ENCODE measurements around the gene AREL1.

AREL1 gene

DNA sequence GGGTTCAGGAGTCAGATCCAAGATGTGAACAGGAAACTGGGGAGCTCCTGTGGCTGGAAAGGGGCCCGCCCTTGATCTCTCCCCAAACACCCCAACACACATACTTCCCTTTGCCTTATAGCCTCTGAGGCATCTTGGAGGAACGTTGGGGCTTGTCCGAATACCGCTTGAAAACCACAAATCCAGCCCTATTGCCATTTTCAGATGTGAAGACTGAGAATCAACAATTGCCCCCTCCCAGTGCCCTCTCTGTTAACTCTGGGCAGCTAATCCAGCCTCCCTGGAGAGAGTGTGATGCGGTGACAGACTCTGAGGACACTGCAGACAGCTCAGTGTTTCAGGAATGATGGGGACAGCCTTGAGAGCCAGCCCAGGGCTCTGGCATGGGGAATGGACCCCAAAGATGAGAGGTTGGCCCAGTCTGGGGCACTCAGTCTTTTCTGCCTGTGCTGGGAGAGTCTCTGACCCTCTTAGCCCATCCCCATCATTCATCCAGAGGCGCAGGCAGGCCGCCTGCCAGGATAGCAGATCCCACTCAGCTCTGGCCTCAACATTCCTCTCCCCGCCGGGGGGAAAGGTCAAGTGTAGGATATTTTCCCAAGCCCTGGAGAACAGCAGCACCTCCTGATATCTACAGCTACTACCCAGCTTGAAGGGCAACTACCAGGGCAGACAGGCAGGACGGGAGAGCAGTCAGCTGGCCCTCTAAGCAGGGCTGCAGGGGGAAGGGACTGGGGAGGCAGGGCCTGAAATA is 76.3 kb downstream of the AREL1 start:
- DNase-seq (ENCODE audit: low spot score): no peak

- DNase-seq (ENCODE audit: low spot score): no peak
Observed at GRCh38 chr14:74635847-74636246, 77.0 kb downstream of the AREL1 start.

DNA sequence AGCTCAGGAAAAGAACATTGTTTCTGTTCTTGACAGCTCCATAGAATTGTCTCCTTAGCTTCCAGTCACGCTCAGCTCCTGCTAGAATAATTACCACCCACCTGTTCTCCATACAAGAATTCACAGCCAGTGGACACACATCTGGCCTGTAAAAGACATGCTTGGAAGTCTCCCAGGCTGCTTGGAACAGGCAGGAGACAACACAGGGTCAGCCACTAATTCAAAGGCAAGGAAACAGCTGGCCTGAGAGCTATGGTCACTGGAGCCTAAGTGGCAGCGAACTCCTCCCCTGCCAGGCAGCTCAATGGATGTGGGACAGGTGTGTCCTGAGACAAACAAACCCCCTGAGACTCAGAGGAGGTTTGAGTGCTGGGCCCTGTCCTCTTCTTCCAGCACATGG is 77.9 kb downstream of the AREL1 start:
- DNase-seq (ENCODE audit: low spot score): no peak

GRCh38 chr14:74634481-74634880 is 78.4 kb downstream of the AREL1 start:
- DNase-seq (ENCODE audit: low spot score): no peak

DNA sequence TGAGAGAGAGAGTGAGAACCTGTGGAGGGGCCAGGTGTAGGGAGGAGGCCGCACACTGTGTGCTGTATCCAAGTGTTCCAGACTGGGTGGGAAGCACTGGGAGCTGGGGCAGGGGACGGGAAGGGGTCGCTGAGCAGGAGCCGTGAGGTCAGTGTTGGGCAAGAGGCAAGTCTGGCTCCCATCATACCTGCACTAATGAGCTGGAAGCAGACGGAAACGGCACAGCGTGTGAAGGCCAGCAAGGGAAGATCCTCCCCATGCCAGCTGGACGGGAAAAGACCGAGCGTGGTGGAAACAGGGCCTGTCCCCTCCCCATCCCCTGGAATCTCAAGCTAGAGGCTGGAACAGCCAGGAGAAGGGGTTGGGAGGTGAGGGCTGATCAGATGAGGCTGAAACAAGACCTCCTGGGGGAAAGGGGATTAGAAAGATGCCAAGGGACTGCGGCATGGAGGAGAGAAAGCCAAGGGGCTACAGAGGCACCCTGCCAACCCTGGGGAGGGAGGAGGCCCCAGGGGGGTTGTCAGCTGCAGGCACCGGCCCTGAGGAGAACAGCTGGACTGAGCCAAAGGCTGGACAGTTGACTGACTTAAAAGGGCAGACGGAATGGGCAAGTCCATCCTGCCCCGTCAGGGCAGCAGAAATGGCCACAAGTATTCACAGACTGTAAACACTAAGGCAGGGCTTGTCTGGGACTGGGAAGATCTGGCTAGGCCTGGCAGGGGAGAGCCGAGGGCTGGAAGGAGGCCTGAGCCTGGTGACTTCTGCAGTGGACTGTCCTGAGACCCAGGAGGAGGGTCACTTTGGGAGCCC is 81.8 kb downstream of the AREL1 start:
- DNase-seq (ENCODE audit: low spot score): no peak

- no peak for DNase-seq (ENCODE audit: low spot score)
Observed at GRCh38 chr14:74628418-74628817, 84.5 kb downstream of the AREL1 start.

DNA sequence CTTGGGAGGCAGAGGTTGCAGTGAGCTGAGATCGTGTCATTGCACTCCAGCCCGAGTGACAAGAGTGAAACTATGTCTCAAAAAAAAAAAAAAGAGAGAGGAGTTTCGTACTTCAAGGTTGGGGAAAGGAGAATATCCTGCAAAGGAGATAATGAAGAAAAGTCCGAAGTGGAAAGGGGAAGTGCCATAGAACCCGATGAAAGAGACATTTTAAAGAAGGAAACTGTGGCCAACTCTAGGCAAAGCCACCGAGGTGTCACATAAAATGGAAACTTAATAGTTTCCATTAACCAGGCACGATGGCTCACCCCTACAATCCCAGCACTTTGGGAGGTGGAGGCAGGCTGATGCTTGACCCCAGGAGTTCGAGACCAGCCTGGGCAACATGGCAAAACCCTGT is 85.8 kb downstream of the AREL1 start:
- no peak for DNase-seq (ENCODE audit: low spot score)

DNA sequence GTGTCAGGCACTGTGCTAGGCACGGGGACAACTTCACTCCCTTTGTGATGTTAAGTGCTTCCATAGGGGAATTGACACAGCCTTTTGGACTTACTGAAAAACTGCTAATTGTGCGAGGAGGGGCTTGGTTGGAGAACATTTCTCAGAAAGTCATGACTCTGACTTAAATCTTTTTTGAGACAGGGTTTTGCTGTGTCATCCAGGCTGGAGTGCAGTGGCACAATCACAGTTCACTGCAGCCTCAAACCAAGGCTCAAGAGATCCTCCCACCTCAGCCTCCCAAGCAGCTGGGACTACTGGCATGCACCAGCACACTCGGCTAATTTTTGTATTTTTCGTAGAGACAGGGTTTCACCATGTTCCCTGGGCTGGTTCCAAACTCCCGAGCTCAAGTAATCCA is 90.6 kb downstream of the AREL1 start:
- no peak for DNase-seq (ENCODE audit: low spot score)

DNA sequence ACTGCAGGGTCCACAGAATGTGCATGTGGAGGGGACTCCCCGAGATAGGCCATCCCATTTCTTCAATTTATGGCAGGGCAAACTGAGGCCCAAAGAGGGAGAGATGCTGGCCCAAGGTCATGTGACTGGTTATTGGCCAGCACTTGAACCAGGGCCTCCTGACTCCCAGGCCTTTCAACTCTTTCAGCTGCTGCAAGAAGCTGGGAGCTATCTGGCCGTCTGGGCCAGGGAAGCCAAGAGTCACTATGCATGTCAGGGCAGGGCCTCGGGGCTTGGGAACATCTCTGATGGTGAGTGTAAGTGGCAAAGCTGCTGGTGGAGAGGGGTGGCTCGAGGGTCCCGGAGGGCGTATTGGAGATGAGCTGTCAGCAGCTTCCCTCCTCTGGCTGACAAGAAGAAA is 91.3 kb downstream of the AREL1 start:
- DNase-seq (ENCODE audit: low spot score): no peak

GRCh38 chr14:74620923-74621322 is 92.0 kb downstream of the AREL1 start:
- DNase-seq (ENCODE audit: low spot score): no peak

DNA sequence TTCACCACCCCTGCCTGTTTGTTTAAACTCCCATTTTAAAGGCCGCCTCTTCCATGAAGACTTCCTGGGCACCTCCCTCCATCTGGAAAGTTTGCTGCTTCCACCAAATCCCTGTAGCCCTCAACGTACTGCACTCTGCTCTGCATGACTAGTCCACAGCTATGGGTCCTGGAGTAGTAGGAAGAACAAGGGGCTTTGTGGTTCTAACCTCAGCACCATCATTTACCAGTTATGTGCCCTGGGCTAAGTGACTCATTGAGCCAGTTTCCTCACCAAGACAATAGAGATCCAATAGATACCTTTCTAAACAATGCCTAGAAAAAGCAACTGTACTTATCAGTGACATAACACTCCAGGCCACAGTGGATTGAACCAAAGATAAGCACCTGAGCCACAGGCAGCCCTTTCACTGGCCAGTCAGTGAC is 92.4 kb downstream of the AREL1 start:
- no peak for DNase-seq (ENCODE audit: low spot score)

GRCh38 chr14:74619672-74620131 is 93.2 kb downstream of the AREL1 start:
- no peak for DNase-seq (ENCODE audit: low spot score)

DNA sequence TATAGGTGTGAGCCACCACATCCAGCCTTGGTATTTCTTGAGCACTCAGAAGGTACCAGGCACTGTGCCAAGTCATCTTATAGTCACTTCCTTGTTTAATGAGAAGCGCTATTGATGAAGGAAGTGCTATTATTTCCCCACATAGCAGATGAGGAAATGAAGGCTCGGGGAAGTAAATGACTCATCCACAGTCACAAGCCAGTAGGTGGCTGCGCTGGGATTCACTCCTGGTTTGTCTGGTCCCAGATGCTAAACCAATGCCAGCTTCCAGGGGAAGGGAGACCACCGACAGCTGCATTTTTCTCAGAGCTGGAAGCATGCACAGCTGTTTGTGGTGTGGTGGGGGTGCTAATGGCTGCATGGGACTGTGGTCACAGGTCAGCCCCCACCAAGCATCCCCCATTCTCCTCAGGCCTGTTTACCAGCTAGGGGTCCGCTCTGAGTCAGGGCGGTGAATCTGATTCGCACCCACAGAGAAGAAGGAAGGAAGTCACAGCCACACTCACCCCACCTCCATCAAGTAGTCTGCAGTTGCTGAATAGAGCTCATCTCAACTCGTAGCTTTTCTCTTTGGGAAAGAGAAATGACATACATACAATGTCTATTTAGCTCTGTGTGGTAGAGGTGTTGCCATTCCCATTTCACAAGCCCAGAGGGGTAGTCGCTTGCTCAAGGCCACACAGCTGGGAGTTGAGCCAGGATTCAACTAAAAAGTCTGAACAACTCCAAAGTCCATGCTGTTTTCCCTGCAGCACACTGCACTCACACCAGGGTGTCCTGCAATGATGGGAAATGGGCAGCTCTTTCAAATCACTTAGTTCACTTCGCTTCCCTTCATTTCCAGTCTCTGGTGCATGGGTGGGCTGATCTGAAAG is 94.6 kb downstream of the AREL1 start:
- DNase-seq (ENCODE audit: low spot score): no peak

GRCh38 chr14:74616996-74617700 is 95.7 kb downstream of the AREL1 start:
- no peak for DNase-seq (ENCODE audit: low spot score)

GRCh38 chr14:74616507-74616906 is 96.4 kb downstream of the AREL1 start:
- no peak for DNase-seq (ENCODE audit: low spot score)

DNA sequence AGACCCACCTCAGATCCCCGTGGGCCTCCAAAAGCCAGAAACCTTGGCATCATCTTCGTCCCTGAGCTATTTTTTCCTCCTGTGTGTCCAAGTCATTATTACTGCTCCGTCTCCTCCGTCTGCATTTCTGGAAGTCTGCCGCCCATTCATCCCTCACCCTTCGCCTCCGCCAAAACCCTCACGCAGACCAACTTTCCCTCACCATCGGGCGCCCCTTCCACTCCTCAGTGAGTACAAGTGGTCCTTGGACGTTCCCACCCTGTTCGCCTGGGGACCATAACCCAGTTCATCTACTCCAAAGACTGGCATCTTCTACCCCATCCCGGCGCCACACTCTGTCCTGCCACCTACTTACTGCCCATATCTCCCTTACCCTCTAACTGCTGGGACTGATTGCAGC is 97.1 kb downstream of the AREL1 start:
- DNase-seq (ENCODE audit: low spot score): no peak

GRCh38 chr14:74614508-74615495 is 98.1 kb downstream of the AREL1 start:
- DNase-seq (ENCODE audit: low spot score): no peak

DNA sequence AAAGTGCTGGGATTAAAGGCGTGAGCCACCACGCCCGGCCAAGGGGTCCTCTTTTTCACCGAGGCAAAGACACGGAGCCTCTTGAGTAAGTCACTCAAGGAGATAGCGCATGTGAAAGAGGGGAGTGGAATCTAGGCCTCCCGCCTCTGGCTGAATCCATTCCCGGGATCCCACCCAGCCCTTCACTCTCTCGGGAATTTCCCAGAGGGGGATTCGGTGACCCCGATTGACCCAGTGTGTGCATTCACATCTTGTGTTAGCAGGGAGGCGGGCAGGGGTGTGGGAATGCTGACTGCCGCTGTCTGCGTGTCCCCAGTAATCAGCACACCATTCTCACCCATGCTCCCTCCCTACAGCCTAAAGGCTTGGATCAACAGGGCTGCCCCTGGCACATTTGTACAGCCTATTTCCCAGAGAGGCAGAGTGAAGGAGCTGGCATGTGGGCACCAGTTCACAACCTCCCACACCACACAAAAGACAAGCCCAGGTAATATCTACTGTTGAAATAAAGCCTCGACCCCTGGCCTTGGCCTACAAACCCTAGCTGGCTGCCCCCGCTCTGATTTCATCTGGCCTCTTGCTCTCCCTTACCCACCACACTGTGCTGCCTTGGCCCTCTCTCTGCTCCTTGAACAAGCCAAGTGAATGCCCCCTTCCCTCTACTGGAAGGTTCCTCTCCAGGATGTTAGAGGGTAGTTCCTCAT is 99.5 kb downstream of the AREL1 start:
- no peak for DNase-seq (ENCODE audit: low spot score)

GRCh38 chr14:74612350-74613021 is 100.4 kb downstream of the AREL1 start:
- DNase-seq (ENCODE audit: low spot score): peak; percentile 97
